ENCODE results near the gene RHO. TPM values are rescaled to one million over a fixed set of nuclear protein-coding genes. Genes with fewer than 3 reads are reported as not detected.
"Not testable (repeated sequence)": the region's sequence is repeated elsewhere in the genome, so short reads cannot be mapped to it uniquely, and the experiment has no call there.

Gene RHO
- total RNA-seq, 1 experiment from 2014 or later: not detected

- Histone ChIP-seq H3K4me1 (ENCODE audit: control insufficient read depth, insufficient read depth, low read length) (no peaks in the 10 kb centered on the region), H3K9me3 (ENCODE audit: control insufficient read depth, insufficient read depth, low read depth, low read length) (no peaks in the 10 kb centered on the region), H3K4me3 (ENCODE audit: low read depth in 2 of 2, low read length in 2 of 2) (no peak overlapping the region), H3K27ac (ENCODE audit: low read length) (no peak overlapping the region), H3K27me3 (ENCODE audit: control insufficient read depth, insufficient read depth, low read length) (no peaks in the 10 kb centered on the region), H3K36me3 (ENCODE audit: control insufficient read depth, insufficient read depth, low read length) (no peaks in the 10 kb centered on the region)
- TF ChIP-seq REST (IDR thresholded peaks at IDR 0.05; ENCODE audit: insufficient read depth in 1 of 2, low read depth in 2 of 2, low read length in 1 of 2) (no peak), TCF7L2 (IDR thresholded peaks at IDR 0.05; ENCODE audit: low read depth, low read length) (no peak), SIN3A (IDR thresholded peaks at IDR 0.05; ENCODE audit: borderline replicate concordance, insufficient read depth, low read depth, low read length) (no peak), POLR2AphosphoS5 (IDR thresholded peaks at IDR 0.05; ENCODE audit: low read depth, low read length) (no peak)
- TF ChIP-seq, protein P1, sequence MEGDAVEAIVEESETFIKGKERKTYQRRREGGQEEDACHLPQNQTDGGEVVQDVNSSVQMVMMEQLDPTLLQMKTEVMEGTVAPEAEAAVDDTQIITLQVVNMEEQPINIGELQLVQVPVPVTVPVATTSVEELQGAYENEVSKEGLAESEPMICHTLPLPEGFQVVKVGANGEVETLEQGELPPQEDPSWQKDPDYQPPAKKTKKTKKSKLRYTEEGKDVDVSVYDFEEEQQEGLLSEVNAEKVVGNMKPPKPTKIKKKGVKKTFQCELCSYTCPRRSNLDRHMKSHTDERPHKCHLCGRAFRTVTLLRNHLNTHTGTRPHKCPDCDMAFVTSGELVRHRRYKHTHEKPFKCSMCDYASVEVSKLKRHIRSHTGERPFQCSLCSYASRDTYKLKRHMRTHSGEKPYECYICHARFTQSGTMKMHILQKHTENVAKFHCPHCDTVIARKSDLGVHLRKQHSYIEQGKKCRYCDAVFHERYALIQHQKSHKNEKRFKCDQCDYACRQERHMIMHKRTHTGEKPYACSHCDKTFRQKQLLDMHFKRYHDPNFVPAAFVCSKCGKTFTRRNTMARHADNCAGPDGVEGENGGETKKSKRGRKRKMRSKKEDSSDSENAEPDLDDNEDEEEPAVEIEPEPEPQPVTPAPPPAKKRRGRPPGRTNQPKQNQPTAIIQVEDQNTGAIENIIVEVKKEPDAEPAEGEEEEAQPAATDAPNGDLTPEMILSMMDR (IDR thresholded peaks at IDR 0.05): no peak
- DNase-seq (ENCODE audit: low read depth, low spot score): no peak
- ChIA-PET POLR2A (no interaction called here), CTCF (no interaction called here)
- ATAC-seq: no peak
- intact Hi-C loops (cut with micrococcal nuclease; ENCODE audit: unreplicated experiment) (no loop called here), in situ Hi-C loops (cut with HindIII; ENCODE audit: low pct_unique_long_range_greater_than_20kb, low sequenced_read_pairs) (no loop called here)
- no TSS peak for BruUV-seq (replicated peaks)
Measured at GRCh38 chr3:129543999-129544398, 15.6 kb downstream of the RHO start.

DNA sequence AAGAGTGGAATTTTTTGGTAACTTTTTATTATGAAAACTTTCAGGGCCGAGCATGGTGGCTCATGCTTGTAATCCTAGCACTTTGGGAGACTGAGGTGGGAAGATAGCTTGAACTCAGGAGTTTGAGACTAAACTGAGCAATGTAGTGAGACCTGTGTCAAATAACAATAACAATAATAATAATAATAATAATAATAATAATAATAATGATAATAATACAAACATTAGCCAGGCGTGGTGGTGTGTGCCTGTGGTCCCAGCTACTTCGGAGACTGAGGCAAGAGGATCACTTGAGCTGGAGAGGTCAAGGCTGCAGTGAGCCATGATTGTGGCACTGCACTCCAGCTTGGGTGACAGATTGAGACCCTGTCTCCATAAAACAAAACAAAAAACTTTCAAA, 17.5 kb downstream of the RHO start:
- ATAC-seq; H3K9me3 ChIP-seq (ENCODE audit: control insufficient read depth, insufficient read depth, low read depth, low read length); H3K4me3 ChIP-seq (ENCODE audit: low read depth in 2 of 2, low read length in 2 of 2); H3K27me3 ChIP-seq (ENCODE audit: control insufficient read depth, insufficient read depth, low read length); intact Hi-C loops (cut with micrococcal nuclease; ENCODE audit: unreplicated experiment); BruUV-seq (replicated peaks); H3K27ac ChIP-seq (ENCODE audit: low read length); H3K4me1 ChIP-seq (ENCODE audit: control insufficient read depth, insufficient read depth, low read length); CTCF ChIA-PET; H3K36me3 ChIP-seq (ENCODE audit: control insufficient read depth, insufficient read depth, low read length); DNase-seq (ENCODE audit: low read depth, low spot score); in situ Hi-C loops (cut with HindIII; ENCODE audit: low pct_unique_long_range_greater_than_20kb, low sequenced_read_pairs): not testable (repeated sequence)
- POLR2A ChIA-PET: interaction anchor here (0.6 kb wide), 1 partner anchor 151 kb away, joined by 9 read pairs; no protein-coding TSS in a partner anchor

GRCh38 chr3:129547241-129547640, 18.8 kb downstream of the RHO start:
- ChIA-PET CTCF (no interaction called here), POLR2A (no interaction called here)
- no peak for DNase-seq (ENCODE audit: low read depth, low spot score)
- Histone ChIP-seq H3K9me3 (ENCODE audit: control insufficient read depth, insufficient read depth, low read depth, low read length) (no peaks in the 10 kb centered on the region), H3K27ac (ENCODE audit: low read length) (no peak overlapping the region), H3K27me3 (ENCODE audit: control insufficient read depth, insufficient read depth, low read length) (no peaks in the 10 kb centered on the region), H3K4me1 (ENCODE audit: control insufficient read depth, insufficient read depth, low read length) (no peaks in the 10 kb centered on the region), H3K36me3 (ENCODE audit: control insufficient read depth, insufficient read depth, low read length) (no peaks in the 10 kb centered on the region), H3K4me3 (ENCODE audit: low read depth in 2 of 2, low read length in 2 of 2) (no peak overlapping the region)
- intact Hi-C loops (cut with micrococcal nuclease; ENCODE audit: unreplicated experiment): no loop called here
- no peak for ATAC-seq
- BruUV-seq (replicated peaks): no TSS peak
- TF ChIP-seq, protein P1 (IDR thresholded peaks at IDR 0.05): no peak
- TF ChIP-seq SIN3A (IDR thresholded peaks at IDR 0.05; ENCODE audit: borderline replicate concordance, insufficient read depth, low read depth, low read length): no peak
- no peak for TF ChIP-seq TCF7L2 (IDR thresholded peaks at IDR 0.05; ENCODE audit: low read depth, low read length)
- no peak for TF ChIP-seq POLR2AphosphoS5 (IDR thresholded peaks at IDR 0.05; ENCODE audit: low read depth, low read length)
- in situ Hi-C loops (cut with HindIII; ENCODE audit: low pct_unique_long_range_greater_than_20kb, low sequenced_read_pairs): no loop called here

Data from Panc1 (cell line).